SU-DHL-6 (cell line): ENCODE data around the gene FRMPD4.

Experiments used
- CTCF ChIP-seq: fragments of 200-600 bp; sonication (generic); IDR thresholded peaks from one replicate; pipeline ENCODE4 v1.5.1; 2017; ENCODE audit warnings: antibody characterized with exemption, mild to moderate bottlenecking, low read length, moderate library complexity; ENCODE audit not compliant: insufficient read depth, poor library complexity, severe bottlenecking
- EZH2phosphoT487 ChIP-seq: fragments of 200-600 bp; sonication (generic), shearing (Covaris generic); conservative IDR thresholded peaks from 2 replicates; pipeline ENCODE4 v1.6.1; 2018; ENCODE audit warnings: mild to moderate bottlenecking, antibody characterized with exemption, low read length, moderate library complexity, mixed read lengths

- TF ChIP-seq CTCF = no peak
- TF ChIP-seq EZH2phosphoT487 = no peak
Observed at GRCh38 chrX:12170755-12171154, 32.5 kb downstream of the FRMPD4 start.
